MM.1S (cell line): ENCODE data around the gene C1D.

Experiments
- CTCF ChIP-seq: fragments of 300-600 bp; sonication (generic); IDR thresholded peaks from 2 replicates; pipeline ENCODE4 v1.5.1; 2016; ENCODE audit warnings: antibody characterized with exemption, low read length, mixed read lengths
- EZH2 ChIP-seq: fragments of 300-600 bp; sonication (generic); optimal IDR thresholded peaks from 2 replicates; pipeline ENCODE3; 2017; ENCODE audit warnings: low read depth, mild to moderate bottlenecking, antibody characterized with exemption, low read length, mixed read lengths
- EZH2phosphoT487 ChIP-seq: fragments of 300-600 bp; sonication (generic); IDR thresholded peaks from 2 replicates; pipeline ENCODE4 v1.6.1; 2018; ENCODE audit warnings: antibody characterized with exemption, low read length

DNA sequence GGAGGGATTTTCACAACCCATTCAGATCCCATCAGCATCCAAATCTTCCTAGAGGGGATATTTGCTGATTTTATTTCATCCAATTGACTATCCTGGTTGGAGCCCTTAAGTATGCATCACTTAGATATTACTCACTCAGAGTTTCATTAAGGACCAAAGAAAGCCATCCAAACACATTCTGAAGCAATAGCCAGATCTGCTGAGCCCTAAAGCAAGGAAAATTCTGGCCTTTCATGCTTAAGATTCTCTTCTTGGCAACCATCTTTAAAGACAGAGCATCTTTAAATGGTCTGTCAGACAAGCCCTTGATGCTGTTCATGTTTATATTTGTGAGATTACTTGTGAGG is 40.9 kb upstream of the C1D start:
- TF ChIP-seq CTCF, result no peak
- TF ChIP-seq EZH2, result no peak
- TF ChIP-seq EZH2phosphoT487, result no peak
